Immature natural killer cell (primary cell): Measurements from ENCODE around the gene KYAT1. TPM values are rescaled to one million over a fixed set of nuclear protein-coding genes. Genes with fewer than 3 reads are reported as not detected.
A peak's percentile ranks its signal among the peaks of the same experiment; 100 is the strongest.
"Not testable (repeated sequence)": the region's sequence is repeated elsewhere in the genome, so short reads cannot be mapped to it uniquely, and the experiment has no call there.

Experiments
- DNase-seq, 3 donors: peaks; one replicate each; pipeline ENCODE4 v3.0.0; 2022; ENCODE audit warnings: mixed read lengths in 1 of 3
- H3K27ac Mint-ChIP-seq, 6 donors: one replicate each; pipeline ENCODE4 v1.8.0; 2020; ENCODE audit warnings: mixed read lengths in 6 of 6, mild to moderate bottlenecking in 5 of 6, inconsistent platforms in 4 of 6, moderate library complexity in 3 of 6
- H3K27me3 Mint-ChIP-seq, 3 donors: one replicate each; pipeline ENCODE4 v1.8.0; 2020 to 2021; ENCODE audit warnings: low read depth in 3 of 3, mild to moderate bottlenecking in 3 of 3, mixed read lengths in 3 of 3, moderate library complexity in 3 of 3, inconsistent platforms in 1 of 3
- H3K36me3 Mint-ChIP-seq, 3 donors: one replicate each; pipeline ENCODE4 v1.8.0; 2020; ENCODE audit warnings: mixed read lengths in 3 of 3, inconsistent platforms in 2 of 3, mild to moderate bottlenecking in 2 of 3
- H3K4me1 Mint-ChIP-seq, 2 donors: one replicate each; pipeline ENCODE4 v1.8.0; 2020; ENCODE audit warnings: inconsistent platforms in 2 of 2, mild to moderate bottlenecking in 2 of 2, mixed read lengths in 2 of 2, moderate library complexity in 1 of 2
- H3K4me3 Mint-ChIP-seq, 5 donors: one replicate each; pipeline ENCODE4 v1.8.0; 2020; ENCODE audit warnings: mild to moderate bottlenecking in 5 of 5, mixed read lengths in 5 of 5, inconsistent platforms in 3 of 5, moderate library complexity in 3 of 5
- H3K9me3 Mint-ChIP-seq, 6 donors: one replicate each; pipeline ENCODE4 v1.8.0; 2020; ENCODE audit warnings: mild to moderate bottlenecking in 6 of 6, mixed read lengths in 6 of 6, inconsistent platforms in 4 of 6, moderate library complexity in 3 of 6
- polyA plus RNA-seq, 3 donors: library from polyadenylated mRNA; unstranded; fragments of 300-500 nt; fragmentation: Illumina TruSeq; gene quantifications; one replicate each; pipeline ENCODE4 v1.2.3, GENCODE V29; 2021

Gene KYAT1
- polyA plus RNA-seq, 3 donors from 2014 or later, result 9.6 to 10.1 (median 10.0) TPM

DNA sequence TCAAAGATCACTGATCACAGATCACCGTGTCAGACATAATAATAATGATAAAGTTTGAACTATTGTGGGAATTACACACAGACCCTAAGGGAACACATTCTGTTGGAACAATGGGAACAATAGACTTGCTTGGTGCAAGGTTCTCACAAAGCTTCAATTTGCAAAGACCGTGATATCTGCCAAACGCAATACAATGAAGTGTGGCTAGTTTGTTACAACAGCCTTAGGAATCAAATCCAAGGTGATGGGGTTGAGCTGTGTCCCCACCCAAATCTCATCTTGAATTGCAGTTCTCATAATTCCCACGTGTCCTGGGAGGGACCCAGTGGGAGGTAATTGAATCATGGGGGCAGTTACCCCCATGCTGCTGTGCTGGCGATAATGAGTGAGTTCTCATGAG lies 20.8 kb downstream of the KYAT1 start:
- Mint-ChIP-seq H3K27me3 (peaks cover 0 to 3% (median 3%) of the 10 kb centered on the region in 3 donors), H3K36me3 (no peaks in the 10 kb centered on the region), H3K4me1 (peaks cover 0 to 4% of the 10 kb centered on the region in 2 donors), H3K9me3 (no peaks in the 10 kb centered on the region), H3K4me3 (no peak overlapping the region), H3K27ac (no peak overlapping the region)
- DNase-seq, result no peak

DNA sequence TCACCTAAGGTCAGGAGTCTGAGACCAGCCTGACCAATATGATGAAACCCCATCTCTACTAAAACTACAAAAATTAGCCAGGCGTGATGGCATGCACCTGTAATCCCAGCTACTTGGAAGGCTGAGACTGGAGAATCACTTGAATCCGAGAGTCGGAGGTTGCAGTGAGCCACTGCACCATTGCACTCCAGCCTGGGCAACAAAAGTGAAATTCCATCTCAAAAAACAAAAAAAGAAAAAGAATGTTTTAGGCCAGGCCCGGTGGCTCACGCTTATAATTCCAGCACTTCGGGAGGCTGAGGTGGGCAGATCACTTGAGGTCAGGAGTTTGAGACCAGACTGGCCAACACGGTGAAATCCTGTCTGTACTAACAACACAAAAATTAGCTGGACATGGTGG lies 23.3 kb downstream of the KYAT1 start:
- H3K4me1 Mint-ChIP-seq, DNase-seq, H3K27me3 Mint-ChIP-seq, H3K4me3 Mint-ChIP-seq, H3K27ac Mint-ChIP-seq, H3K36me3 Mint-ChIP-seq, H3K9me3 Mint-ChIP-seq: not testable (repeated sequence)

DNA sequence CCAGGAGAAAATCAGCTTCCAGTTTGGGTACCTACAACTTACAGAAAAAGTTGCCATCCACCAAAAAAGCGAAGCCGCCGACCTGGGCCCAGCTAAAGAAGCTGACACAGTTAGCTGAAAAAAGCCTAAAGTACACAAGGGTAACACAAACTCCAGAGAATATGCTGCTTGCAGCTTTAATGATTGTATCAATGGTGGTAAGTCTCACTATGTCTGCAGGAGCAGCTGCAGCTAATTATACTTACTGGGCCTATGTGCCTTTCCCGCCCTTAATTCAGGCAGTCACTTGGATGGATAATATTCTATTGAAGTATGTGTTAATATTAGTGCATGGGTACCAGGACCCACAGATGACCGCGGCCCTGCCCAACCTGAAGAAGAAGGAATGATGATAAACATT lies 27.3 kb downstream of the KYAT1 start:
- H3K27ac Mint-ChIP-seq, DNase-seq, H3K4me1 Mint-ChIP-seq, H3K4me3 Mint-ChIP-seq, H3K27me3 Mint-ChIP-seq: not testable (repeated sequence)
- Mint-ChIP-seq H3K36me3 (peaks cover 13 to 18% (median 18%) of the 10 kb centered on the region in 3 donors), H3K9me3 (peaks cover 0 to 14% (median 9%) of the 10 kb centered on the region in 6 donors)

DNA sequence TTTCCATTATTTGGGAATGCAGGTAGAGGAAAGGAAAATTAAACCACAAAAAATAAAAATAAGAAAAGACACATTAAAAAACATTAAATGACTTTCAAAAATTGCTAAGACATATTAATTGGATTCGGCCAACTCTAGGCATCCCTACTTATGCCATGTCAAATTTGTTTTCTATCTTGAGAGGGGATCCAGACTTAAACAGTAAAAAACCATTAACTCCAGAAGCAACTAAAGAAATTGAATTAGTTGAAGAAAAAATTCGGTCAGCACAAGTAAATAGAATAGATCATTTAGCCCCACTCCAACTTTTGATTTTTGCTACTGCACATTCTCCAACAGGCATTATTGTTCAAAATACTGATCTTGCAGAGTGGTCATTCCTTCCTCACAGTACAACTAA lies 29.1 kb downstream of the KYAT1 start:
- H3K27me3 Mint-ChIP-seq, result not testable (repeated sequence)

DNA sequence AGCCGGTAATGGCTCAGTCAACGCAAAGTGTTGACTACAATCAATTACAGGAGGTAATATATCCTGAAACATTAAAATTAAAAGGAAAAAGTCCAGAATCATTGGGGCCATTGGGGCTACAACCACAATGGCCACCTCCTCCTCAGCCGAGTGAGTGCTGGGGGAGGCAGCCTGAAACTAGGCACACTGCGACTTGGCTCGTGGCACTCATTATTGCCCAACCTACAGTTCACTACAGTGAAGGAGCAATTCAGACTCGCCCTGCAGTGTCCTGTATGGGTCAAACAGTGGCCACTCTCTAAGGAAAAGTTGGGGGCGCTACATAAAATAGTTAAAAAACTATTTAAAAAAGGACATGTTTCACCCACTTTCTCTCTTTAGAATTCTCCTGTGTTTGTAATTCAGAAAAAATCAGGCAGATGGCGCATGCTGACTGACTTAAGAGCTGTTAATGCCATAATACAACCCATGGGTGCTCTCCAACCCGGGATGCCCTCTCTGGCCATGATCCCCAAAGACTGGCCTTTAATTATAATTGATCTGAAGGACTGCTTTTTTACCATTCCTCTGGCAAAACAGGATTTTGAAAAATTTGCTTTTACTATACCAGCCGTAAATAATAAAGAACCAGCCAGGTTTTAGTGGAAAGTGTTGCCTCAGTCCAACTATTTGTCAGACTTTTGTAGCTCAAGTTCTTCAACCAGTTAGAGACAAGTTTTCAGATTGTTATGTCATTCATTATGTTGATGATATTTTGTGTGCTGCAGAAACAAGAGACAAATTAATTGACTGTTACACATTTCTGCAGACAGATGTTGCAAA lies 29.8 kb downstream of the KYAT1 start:
- H3K27me3 Mint-ChIP-seq, H3K27ac Mint-ChIP-seq, H3K4me1 Mint-ChIP-seq, H3K4me3 Mint-ChIP-seq: not testable (repeated sequence)
- peak in 2 of 3 donors; percentile 17 to 20 for DNase-seq
- Mint-ChIP-seq H3K9me3 (peaks cover 0 to 14% (median 9%) of the 10 kb centered on the region in 6 donors), H3K36me3 (peaks cover 13 to 18% (median 18%) of the 10 kb centered on the region in 3 donors)

More for the DNA sequence above, 29.1 kb downstream of the KYAT1 start:
- H3K9me3 Mint-ChIP-seq, result peaks cover 0 to 14% (median 9%) of the 10 kb centered on the region in 6 donors
- H3K36me3 Mint-ChIP-seq, result peaks cover 13 to 18% (median 18%) of the 10 kb centered on the region in 3 donors
- H3K4me1 Mint-ChIP-seq, H3K27ac Mint-ChIP-seq, H3K4me3 Mint-ChIP-seq, DNase-seq: not testable (repeated sequence)

DNA sequence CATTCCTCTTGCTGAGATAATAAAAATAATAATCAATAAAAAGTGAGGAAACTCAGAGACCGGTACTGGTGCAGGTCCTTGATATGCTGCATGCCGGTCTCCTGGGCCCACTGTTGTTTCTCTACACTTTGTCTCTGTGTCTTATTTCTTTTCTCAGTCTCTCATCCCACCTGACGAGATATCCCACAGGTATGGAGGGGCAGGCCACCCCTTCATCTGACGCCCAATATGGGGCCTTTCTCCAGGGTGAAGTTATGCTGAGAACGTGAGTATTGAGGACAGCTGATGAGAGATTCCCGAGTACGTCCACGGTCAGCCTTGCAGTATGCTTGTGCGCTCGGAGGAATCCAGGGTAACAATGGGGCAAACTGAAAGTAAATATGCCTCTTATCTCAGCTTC lies 30.7 kb downstream of the KYAT1 start:
- H3K4me1 Mint-ChIP-seq, H3K27ac Mint-ChIP-seq, DNase-seq, H3K4me3 Mint-ChIP-seq, H3K27me3 Mint-ChIP-seq: not testable (repeated sequence)
- peaks cover 13 to 18% (median 18%) of the 10 kb centered on the region in 3 donors for H3K36me3 Mint-ChIP-seq
- H3K9me3 Mint-ChIP-seq, result peaks cover 0 to 14% (median 9%) of the 10 kb centered on the region in 6 donors

DNA sequence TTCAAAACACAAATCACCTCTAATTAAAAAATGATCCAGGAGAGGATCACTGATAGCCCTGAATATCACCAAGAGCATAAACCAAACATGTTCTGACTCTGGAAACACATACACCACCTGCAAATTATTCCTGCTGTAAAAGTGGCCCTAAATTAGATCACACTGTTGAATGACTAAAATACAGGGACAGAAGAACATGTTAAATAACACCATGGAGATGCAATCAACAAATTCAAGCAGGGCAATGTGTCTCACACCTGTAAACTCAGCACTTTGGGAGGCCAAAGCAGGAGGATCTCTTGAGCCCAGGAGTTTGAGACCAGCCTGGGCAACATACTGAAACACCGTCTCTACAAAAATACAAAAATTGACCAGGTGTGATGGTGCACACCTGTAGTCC lies 33.9 kb downstream of the KYAT1 start:
- DNase-seq, result no peak
- no peaks in the 10 kb centered on the region for H3K4me1 Mint-ChIP-seq
- H3K27me3 Mint-ChIP-seq, result peaks cover 2 to 3% (median 2%) of the 10 kb centered on the region in 3 donors
- H3K9me3 Mint-ChIP-seq, result peaks cover 0 to 14% (median 9%) of the 10 kb centered on the region in 6 donors
- H3K27ac Mint-ChIP-seq, result no peak overlapping the region
- peaks cover 13 to 21% (median 18%) of the 10 kb centered on the region in 3 donors for H3K36me3 Mint-ChIP-seq
- H3K4me3 Mint-ChIP-seq, result no peak overlapping the region

DNA sequence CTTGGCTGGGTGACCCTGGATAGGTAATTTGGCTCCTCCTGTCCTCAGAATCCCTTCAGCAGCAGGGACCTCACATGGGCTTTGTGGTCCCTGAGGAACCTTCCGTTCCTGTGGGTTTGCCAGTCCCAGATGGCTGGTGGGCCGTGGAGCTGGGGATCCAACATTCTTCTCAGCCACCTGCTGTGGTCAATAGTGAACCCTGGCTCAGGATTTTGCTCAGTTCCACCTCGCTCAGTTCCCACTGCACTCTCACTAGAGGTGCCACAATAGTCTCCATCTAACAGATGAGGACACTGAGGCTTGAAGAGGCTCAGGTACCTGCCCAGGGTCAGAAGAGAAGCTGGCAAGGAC lies 35.1 kb downstream of the KYAT1 start:
- no peak for DNase-seq
- Mint-ChIP-seq H3K27me3 (peaks cover 0 to 6% (median 3%) of the 10 kb centered on the region in 3 donors), H3K27ac (no peak overlapping the region), H3K4me3 (no peak overlapping the region), H3K9me3 (peaks cover 0 to 14% (median 9%) of the 10 kb centered on the region in 6 donors), H3K36me3 (peaks cover 13 to 24% (median 22%) of the 10 kb centered on the region in 3 donors), H3K4me1 (no peaks in the 10 kb centered on the region)

DNA sequence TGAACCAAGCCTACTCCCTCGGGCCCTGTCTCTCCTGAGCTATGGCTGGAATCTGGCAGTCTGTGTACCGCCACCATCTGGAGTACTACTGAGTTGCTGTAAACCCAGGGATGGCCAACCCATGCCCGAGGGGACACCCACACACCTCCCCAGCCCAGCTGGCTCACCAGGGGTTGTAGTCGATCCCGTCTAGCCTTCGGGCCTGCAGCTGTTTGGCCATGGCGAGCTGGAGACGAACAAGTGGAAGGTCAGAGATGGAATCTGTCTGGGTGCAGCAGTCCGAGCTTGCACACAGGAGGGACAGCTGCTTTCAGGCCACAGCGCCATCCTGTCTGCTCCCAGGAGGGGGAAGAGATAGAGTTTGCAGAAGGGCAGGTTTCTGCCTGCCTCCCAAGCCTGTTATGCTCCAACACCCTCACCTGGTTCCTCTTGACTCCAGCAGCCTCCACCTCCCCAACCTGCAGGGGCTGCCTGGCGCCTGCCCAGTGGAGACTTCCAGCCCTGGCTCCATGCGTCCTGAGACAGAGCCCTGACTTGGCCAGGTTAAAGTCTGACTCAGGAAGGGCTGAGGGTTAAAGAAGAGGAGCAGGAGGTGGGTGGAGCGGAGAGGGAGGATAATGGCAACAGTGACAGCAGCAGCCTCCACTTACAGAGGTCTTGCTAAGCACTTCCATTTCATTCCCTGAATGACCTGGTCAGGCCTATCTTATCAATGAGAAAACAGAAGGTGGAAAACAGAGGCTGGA lies 36.4 kb downstream of the KYAT1 start:
- H3K27me3 Mint-ChIP-seq, result peaks cover 0 to 6% (median 3%) of the 10 kb centered on the region in 3 donors
- H3K36me3 Mint-ChIP-seq, result peaks cover under 1 to 11% (median 9%) of the 10 kb centered on the region in 3 donors
- H3K4me1 Mint-ChIP-seq, result no peaks in the 10 kb centered on the region
- no peak overlapping the region for H3K27ac Mint-ChIP-seq
- H3K9me3 Mint-ChIP-seq, result peaks cover 0 to 1% (median 0%) of the 10 kb centered on the region in 6 donors
- H3K4me3 Mint-ChIP-seq, result no peak overlapping the region
- DNase-seq, result no peak

DNA sequence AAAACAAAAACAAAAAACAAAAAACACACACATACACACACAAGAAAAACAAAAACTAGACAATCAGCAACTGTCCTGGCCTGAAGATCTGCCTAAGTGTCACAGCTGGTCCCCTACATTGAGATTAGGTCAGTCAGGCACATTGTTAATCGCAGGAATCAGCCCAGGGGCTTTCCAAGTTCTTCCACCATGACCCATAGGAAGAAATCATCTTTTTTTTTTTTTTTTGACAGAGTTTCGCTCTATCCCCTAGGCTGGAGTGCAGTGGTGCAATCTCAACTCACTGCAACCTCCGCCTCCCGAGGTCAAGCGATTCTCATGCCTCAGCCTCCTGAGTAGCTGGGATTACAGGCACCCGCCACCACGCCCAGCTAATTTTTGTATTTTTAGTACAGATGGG lies 38.6 kb downstream of the KYAT1 start:
- H3K4me3 Mint-ChIP-seq, H3K27me3 Mint-ChIP-seq, H3K36me3 Mint-ChIP-seq, H3K27ac Mint-ChIP-seq, H3K9me3 Mint-ChIP-seq, DNase-seq, H3K4me1 Mint-ChIP-seq: not testable (repeated sequence)

DNA sequence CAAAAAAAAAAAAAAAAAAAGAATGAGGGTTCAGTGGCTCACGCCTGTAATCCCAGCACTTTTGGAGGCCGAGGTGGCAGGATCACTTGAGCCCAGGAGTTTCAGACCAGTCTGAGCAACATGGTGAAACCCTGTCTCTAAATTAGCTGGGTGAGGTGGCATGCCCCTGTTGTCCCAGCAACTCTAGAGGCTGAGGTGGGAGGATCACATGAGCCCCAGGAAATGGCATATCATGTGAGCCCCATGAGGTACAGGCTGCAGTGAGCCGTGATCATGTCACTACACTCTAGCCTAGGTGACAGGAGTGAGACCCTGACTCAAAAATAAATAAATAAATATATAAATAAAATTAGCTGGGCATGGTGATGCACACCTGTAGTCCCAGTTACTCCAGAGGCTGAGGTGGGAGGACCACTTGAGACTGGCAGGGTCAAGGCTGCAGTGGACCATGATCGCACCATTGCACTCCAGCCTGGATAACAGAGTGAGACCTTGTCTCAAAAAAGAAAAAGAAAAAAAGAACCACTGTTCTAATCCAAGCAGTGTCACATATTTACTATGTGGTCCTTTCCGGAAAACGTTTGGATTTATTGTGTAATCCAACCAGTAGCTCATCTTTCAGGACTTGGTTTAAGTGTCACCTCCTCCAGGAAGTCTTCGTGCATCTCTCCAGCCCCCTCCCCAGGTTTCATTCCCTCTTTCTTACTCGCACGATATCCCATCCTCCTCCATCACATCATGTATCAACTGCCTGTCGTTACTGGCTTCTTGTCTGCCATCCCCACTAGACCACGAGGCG lies 39.9 kb downstream of the KYAT1 start:
- Mint-ChIP-seq H3K9me3 (no peaks in the 10 kb centered on the region), H3K27ac (no peak overlapping the region), H3K36me3 (peaks cover 0 to 12% (median 4%) of the 10 kb centered on the region in 3 donors), H3K27me3 (peaks cover 0 to 3% (median 3%) of the 10 kb centered on the region in 3 donors), H3K4me1 (no peaks in the 10 kb centered on the region), H3K4me3 (no peak overlapping the region)
- no peak for DNase-seq

DNA sequence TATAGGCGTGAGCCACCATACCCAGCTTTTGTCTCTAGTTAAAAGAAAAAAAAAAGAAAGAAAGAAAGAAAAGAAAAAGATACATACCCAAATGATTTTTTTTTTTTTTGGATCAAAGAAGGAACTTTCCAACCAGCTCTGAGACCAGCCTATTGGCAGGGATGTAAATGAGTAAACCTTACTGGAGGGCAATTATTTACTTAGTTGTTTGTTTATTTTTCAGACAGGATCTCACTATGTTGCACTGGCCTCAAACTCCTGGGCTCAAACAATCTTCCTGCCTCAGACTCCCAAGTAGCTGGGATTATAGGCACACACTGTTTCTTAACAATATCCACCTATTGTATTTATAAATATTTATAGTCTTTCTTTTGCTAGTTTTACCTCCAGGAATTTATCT lies 41.2 kb downstream of the KYAT1 start:
- no peak overlapping the region for H3K27ac Mint-ChIP-seq
- no peaks in the 10 kb centered on the region for H3K9me3 Mint-ChIP-seq
- H3K4me3 Mint-ChIP-seq, result no peak overlapping the region
- H3K4me1 Mint-ChIP-seq, result no peaks in the 10 kb centered on the region
- peaks cover 0 to 3% (median 3%) of the 10 kb centered on the region in 3 donors for H3K27me3 Mint-ChIP-seq
- H3K36me3 Mint-ChIP-seq, result peaks cover 0 to 12% (median 4%) of the 10 kb centered on the region in 3 donors
- DNase-seq, result no peak

DNA sequence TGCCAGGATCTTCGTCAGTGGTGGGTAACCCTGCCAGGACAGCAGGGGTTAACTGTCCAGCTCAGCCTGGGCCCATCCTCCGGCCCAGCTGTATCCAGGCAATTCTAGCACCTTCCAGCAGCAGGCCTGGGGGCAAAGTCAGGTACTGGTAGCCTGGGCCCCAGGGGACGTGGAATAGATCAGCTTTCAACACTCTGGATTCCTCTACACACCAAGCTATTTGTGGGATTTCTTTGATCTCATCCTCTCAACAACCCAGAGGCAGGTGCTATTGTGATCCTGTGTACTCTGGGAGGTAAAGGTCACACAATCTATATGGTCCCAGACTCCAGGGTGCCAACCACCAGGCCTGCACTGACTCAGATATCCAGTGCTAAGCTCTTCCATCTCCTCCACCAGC lies 43.4 kb downstream of the KYAT1 start:
- DNase-seq, result no peak
- Mint-ChIP-seq H3K27me3 (peaks cover 0 to 3% (median 0%) of the 10 kb centered on the region in 3 donors), H3K27ac (no peak overlapping the region), H3K9me3 (no peaks in the 10 kb centered on the region), H3K4me3 (no peak overlapping the region), H3K36me3 (peaks cover 0 to 9% (median 4%) of the 10 kb centered on the region in 3 donors), H3K4me1 (no peaks in the 10 kb centered on the region)
